Activated CD8-positive, alpha-beta memory T cell treated with anti-CD3 and anti-CD28 coated beads for 1 hour (primary cell): ENCODE measurements around the gene ZDHHC7.
"Not testable (repeated sequence)": the region's sequence is repeated elsewhere in the genome, so short reads cannot be mapped to it uniquely, and the experiment has no call there.

Experiments
- DNase-seq, 2 donors: peaks; one replicate each; pipeline ENCODE4 v3.0.0-alpha.2; 2020; ENCODE audit warnings: low read depth in 1 of 2; ENCODE audit errors: extremely low read depth in 1 of 2

ZDHHC7 gene

DNA sequence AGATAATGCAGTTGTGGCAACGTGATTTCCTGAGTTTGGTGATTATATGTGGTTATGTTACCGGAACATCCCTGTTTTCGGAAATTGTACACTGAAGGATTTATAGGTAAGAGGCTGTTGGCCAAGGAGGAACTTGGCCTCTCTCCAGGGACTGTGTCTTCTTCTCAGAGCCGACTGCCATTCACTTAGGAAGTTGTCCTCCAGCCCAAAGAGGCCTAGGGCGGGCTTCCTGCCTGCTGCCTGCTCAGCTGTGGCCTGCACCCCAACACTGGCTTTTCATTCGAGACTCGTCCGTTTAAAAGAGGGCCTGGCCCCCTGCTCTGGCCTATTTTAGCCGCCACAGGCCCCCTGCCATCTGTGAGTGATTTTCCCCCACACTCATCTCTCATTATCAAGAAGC lies 64.3 kb downstream of the ZDHHC7 start:
- no peak for DNase-seq

DNA sequence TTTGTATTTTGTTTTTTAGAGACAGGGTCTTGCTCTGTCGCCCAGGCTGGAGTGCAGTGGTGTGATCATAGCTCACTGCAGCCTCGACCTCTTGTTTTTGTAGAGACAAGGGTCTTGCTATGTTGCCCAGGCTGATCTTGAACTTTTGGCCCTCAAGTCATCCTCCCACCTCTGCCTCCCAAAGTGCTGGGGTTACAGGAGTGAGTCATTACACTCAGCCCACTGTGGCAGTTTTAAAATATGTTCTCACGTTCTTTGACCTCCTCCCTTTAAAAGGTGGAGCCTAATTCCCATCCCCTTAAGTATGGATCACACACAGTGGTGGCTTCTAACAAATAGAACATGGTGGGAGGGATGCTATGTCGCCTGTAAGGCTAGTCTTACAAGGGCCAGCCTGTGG lies 67.7 kb downstream of the ZDHHC7 start:
- DNase-seq: no peak

DNA sequence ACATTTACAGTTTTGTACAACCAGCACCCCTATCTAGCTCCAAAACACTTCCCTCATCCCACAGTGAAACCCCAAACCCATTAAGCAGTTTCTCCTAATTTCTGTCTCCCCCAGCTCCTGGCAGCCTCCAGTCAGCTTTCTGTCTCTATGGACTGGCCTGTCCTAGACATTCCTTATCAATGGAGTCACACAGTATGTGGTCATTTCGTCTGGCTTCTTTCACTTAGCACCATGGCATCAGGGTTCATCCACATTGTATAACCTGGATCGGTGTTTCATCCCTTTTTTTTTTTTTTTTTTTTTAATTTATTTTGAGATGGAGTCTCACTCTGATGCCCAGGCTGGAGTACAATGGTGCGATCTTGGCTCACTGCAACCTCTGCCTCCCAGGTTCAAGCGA lies 68.5 kb downstream of the ZDHHC7 start:
- DNase-seq: no peak

DNA sequence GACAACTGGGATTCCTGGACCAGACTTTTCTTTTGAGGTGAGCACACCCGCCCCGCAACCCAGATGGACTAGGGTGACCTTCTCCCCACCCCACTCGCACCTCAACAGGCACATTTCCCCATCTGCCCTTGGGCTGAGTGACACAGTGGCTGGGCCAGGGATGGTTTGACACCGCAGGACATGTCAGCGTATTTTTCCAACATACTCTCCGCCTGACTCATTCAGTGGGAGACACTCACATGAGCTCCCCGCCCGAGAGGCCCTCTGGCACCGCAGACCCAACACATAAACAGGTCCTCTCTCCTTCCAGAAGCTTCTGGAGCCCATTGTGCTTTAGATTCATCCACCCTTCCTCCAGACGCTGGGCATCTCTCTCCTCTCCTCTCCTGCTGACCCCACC lies 69.4 kb downstream of the ZDHHC7 start:
- no peak for DNase-seq

DNA sequence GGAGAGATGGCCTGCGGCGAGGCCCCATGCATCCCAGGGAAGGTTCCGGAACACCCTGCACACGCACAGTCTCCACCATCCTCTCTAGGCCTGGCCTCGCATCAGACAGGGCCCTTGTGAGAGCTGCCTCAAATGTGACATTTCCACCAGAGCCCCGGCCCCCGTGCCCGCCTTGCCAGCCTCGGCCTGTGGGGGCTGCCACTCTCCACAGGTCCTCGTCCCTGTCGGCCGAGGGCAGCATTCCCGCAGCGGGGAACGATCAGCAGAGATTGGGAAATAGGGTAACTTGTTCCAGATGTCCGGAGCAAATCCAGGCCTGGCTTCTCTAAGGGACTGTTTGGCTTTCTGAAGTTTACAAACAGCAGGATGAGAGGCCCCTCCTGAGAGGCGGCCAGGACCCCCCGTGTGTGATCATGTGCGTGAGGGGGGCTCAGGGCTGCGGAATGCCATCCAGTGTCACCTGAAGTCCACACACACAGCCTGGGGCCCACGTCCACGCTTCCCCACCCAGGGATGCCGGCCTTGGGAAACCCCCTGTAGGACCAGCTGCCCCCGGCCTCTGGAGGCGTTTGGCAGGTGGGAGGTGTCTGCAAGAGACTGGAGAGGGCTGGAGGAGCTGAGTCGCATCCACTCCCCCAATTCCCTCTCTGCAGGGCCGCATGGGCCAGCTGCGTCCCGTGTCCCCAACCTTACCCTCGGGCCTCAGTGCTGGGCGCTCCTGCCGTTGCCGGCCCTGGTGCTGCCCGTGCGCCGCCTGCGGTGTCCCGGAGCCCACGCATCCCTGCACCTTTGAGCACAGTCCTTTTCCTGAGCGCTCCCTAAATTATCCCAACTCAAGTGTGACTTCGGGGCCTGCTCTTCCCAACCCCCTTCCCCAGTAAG lies 70.4 kb downstream of the ZDHHC7 start:
- DNase-seq: no peak

DNA sequence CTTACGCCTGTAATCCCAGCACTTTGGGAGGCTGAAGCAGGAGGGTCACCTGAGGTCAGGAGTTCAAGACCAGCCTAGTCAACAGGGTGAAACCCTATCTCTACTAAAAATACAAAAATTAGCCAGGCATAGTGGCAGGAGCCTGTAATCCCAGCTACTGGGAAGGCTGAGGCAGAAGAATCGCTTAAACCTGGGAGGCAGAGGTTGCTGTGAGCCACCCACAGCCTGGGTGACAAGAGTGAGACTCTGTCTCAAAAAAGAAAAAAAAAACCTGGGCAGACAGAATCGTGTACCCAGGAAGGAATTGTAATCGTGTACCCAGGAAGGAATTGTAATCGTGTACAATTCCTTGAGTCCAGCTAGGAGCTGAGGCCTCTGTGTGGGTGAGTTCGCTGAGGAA lies 72.7 kb downstream of the ZDHHC7 start:
- DNase-seq: not testable (repeated sequence)

DNA sequence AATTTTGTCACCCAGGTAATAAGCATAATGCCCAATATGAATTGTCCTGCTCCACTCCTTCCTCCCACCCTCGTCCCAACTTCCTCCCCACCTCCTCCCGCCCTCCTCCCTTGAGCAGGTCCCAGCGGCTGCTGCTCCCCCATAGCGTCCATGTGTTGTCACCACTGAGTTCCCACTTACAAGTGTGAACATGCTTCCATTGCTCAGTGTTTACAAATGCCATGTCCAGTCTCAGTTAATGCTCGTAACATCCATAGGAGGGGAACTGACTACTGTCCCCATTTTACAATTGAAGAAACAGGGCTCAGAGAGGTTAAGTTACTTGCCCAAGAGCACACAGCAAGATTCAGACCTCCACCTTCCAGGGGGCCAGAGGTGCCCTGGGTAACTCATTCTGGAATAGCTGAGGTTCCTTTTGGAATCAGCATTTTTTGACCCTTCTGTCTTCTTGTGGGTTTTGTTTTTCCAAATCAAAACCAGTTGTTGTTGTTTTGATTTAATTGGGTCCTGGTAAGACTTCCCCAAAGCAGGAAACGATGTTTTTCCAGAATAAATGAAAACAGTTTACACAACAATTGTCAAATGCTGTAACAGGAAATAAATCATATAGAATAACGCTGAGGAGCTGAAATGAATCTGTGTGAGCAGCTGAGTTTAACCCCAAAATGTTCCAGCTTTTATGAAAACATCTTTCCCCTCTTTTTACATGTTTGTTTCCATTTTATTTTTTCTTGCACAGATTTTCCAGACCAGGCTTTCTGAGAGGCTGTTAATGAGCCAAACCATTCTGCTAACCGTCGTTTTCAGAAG lies 73.9 kb downstream of the ZDHHC7 start:
- no peak for DNase-seq

DNA sequence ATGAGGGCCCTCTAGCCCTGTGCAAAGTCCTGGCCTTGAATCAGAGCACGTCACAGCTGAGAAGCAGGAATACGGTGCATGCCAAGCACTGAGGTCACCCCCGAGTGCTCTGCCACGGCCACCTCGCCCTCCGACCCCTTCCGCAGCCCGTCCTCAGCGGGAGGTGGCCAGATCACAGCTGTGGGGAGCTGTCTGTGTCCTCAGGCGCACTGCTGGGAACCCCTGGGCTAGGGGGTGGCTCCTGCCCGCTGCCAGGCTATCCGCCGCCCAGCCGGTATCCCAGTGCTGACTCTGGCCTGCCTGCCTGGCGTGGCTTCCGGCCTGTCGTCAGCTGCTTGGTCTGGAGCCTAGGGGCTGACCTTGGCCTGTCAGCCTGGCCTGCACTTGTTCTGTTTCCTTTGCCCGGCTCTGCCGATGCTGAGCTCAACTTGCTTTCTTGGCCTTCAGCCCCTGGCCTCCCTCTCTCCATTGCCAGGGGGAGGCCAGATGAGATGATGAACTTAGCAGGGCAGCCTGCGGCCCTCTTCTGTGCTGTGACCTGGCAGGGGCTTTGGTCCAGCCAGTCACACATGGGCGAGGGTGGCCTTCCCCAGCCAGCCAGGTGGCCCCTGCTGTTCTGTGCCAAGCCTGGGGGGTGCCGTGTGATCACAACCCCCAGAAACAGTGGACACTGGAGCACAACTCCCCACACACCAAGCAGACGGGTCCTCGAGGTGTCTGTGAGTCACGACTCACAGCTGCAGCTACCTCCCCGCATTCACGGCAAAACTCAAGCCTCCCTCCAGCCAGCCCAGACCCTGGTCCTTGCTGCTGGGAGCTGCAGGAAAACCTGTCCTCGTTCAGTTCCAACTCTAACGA lies 77.3 kb downstream of the ZDHHC7 start:
- no peak for DNase-seq

DNA sequence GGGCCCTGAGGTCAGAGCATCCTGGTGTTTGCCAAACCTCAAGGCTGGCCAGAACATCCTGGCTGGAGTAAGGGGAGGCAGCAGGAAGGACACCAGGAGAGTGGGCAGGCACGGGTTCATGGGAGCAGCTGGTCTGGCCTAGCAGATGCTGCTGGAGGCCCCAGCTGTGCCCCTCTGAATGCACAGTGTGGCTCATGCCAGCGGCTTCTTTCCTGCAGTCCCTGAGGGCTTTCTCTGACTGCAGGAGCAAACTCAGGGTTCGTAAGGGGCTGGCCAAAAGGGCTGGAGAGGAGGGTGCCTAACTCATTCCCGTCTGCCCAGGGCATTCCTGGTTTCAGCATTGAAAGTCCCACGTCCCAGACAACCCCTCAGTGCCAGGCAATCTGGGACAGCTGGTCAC lies 78.7 kb downstream of the ZDHHC7 start:
- DNase-seq: no peak

DNA sequence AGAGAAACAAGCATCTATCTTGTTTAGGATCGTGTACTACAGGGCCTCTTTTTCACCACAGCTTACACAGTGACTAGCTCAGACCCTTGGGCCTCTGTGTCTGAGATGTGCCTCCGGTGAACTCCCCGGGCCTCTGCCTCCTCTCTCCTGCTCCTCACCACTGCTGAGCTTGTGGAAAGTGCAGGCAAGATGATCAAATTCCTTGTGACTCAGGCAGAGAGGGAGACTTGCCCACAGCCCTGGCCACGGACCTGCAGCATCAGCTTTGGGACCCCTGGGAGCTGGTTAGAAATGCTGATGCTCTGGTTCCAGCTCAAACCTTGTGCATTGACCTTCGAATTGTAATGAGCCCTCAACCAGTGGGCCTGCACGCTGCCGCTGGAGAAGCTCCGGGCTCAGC lies 79.8 kb downstream of the ZDHHC7 start:
- DNase-seq: no peak

DNA sequence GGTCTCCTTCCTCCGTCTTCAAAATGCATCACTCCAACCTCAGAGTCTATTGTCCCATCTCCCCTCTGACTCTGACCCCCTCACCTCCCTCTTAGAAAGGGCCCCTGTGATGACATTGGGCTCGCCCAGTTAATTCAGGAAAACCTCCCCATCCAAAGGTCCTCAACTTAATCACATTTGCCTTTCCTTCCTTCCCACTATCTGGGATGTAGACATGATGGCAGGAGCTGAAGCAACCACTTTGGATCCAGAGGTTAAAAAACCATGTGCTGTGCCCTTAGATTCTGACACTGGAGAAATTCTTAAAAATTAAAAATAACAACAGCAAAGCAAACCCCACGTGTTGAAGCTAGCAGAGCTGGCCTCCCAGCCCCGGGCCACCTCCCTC lies 80.2 kb downstream of the ZDHHC7 start:
- no peak for DNase-seq

DNA sequence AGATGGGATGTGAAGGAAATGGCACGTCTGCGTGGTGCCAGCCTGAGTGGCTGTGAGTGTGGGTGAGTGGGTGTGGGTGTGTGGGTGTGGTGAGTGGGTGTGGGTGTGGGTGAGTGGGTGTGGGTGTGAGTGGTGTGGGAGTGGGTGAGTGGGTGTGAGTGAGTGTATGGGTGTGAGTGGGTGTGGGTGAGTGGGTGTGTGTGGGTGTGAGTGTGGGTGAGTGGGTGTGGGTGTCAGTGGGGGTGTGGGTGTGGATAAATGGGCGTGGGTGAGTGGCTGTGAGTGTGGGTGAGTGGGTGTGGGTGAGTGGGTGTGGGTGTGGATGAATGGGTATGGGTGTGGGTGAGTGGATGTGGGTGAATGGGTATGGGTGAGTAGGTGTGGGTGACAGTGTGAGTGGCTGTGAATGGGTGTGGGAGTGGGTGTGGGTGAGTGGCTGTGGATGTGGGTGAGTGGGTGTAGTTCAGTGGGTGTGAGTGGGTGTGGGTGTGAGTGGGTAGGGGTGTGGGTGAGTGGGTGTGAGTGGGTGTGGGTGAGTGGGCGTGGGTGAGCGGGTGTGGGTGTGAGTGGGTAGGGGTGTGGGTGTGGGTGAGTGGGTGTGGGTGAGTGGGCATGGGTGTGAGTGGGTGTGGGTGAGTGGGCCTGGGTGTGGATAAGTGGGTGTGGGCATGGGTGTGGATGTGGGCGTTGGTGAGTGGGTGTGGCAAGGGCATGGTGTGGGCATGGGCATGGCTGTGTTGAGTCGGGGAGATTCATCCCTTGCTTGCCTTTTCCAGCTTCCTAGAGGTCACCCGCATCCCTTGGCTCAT lies 80.8 kb downstream of the ZDHHC7 start:
- DNase-seq: no peak

DNA sequence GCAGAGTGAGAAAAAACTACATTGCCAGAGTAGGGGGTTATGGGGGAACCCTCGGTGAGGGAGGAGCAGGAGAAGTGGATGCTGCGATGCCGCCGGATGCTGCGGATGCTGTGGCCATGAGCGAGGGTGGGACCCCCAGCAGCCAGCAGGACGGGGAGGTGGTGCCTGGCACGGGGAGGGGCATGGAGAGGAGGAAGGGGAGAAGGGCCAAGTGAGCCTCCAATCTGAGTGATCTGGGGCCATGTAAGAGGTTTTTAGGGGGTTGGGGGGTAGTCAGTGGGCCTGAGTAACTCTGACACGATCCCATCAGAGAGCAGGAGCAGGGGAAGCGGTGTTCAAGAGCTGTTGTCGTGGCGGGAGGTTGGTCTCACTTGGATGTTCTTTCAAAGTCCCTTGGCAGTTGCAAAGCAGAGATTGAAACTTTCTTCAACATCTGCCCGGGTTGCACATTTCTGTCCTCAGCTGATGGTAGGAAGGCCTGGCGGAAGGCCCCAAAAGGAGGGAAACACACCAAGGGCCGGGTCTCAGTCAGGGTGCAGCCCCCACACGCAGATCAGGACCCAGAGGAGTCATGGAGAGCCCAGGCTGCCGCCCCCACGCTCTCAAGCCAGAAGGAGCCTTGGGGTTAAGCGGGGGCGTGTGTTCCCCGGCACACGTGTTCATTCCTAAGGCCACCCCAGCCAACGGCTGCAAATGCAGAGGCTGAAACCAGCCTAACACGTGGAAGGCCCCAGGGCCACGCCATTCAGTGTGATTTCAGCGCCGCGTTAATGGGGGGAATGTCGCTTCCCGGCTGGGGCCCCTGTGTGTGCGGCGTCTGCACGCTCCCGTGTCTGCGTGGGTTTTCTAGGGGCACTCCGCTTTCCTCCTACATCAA lies 81.7 kb downstream of the ZDHHC7 start:
- DNase-seq: no peak

DNA sequence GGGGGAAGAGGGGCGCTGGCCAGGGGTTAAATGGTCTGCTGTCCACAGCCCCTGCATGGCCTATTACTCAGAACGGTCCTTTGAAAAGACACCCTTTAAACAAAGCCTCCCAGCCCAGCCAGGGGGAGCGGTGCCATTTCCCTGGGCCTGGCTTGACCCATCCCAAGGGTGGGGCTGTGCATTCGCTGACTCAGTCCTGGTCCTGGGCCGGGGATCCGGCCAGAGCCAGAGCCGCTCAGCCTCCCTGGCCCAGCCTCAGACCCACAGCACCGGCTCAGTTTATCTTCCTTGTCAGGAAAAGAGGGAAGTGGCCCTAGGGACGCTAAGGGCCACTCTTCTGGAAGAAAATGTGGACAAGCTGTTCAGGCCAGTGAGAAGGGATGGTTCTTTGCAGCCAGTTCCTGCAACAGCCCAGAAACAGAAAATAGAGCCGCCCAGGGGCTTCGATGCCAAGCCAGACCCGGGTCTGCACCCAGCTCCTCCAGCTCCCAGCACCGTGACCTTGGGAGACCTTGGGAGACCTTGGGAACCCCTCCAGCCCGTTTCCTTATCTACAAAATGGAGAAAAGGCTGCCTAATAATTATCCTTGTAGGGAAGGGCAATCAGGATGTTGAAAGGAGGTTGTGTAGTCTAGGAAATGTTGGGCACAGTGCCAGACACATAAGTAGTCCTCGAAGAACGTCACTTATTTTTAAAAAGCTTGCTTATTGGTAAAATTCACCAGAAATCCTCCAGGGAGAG lies 82.5 kb downstream of the ZDHHC7 start:
- no peak for DNase-seq

DNA sequence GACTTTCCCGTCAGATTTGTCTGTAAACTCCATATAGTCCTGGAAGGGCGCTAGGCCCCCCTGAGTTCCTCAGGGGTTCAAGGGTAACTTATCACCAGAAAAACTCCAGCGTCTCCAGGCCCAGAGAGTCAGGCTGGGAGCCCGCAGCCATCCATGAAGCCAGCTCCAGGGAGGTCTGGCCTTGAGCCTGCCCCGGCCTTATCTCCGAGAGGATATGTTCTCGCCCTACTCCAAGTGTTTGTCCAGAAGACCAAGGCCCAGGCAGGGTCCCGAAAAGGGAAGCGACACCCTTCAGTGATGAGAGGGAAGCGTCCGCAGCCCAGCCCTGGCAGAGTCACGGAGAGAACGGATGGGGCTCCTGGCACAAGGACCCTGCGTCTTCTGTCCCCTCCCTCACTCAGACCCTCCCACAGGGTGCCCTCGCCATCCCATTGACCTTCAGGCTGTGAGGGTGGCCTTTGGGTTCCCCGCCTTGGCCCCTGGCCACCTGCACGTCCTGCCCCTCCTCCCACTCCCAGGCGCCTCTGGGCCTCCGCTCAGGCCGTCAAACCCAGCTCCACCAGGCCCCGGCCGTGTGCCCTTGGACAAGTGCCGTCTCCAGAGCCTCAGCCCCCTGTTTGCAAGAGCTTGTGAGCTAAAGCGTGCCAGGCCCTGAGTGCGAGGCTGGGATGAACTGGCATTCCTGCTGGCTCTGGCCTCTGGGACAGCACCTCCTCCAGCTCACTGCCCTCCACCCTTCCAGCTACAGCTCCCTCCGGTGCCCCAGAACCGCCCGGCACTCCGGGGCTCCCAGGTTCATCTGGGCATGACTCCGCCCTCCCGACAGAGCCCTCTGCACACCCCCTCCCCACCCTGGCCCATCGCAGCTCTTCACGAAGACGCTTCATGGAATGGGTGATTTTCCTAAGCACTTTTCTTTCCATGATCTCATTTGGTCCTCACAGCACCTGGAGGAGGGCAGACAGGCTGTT lies 83.4 kb downstream of the ZDHHC7 start:
- no peak for DNase-seq

DNA sequence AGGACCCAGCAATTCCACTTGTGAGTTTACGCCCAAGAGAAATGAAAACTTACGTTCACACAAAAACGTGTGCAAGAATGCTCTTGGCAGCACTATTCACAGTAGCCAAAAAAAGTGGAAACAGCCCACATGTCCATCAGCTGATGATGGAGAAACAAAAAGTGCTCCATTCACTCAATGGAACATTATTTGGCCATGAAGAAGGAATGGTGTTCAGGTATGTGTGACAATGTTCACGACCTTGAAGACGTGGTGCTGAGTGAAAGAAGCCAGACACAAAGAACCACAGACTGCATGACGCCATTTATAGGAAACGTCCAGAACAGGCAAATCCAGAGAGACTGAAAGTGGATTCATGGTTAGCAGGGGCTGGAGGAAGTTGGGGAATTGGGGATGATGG lies 84.9 kb downstream of the ZDHHC7 start:
- no peak for DNase-seq

DNA sequence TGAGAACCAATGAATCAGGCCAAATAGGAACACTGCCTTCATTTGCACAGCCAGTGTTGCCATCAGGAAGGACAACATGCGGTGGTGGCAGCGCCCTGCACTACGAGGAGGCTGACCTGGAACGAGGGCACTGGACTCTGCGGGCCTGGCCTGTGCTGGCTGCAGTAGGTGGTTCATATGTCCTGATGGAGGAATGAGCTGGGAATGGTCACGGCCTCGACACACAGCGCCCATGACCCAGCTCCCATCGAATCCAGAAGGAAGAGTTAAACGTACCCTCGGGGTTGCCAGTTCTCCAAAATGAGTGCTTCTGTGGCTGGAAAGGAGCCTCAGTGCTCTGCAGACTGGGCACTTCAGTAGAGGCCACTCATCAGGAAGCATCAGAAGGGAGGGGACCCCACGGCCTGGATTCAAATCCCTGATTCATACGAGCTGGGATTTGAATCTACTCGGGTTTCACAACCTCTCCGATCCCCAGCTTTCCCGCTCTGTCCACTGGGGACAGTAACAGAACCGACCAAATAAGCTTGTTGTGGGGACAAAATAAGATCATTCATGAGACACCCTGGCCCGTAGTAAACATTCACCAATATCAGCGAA lies 85.5 kb downstream of the ZDHHC7 start:
- DNase-seq: no peak
